Measurements from ENCODE around the gene IL33. TPM values are rescaled to one million over a fixed set of nuclear protein-coding genes. Genes with fewer than 3 reads are reported as not detected.

IL33 gene
- polyA plus RNA-seq, 1 donor from 2014 or later, result not detected

DNA sequence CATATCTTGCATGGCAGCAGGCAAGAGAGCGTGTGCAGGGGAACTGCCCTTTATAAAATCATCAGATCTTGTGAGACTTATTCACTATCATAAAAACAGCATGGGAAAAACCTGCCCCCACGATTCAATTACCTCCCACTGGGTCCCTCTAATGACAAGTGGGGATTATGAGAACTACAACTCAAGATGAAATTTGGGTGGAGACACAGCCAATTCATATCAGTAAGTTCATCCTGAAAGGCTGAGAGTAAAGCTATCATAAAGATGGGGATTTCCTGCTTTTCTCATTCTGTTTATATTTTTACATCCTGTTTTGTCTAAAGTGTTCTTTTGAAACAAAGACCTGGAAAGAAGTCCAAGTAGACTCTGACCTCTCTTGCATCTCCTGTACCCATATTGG, 28.9 kb upstream of the IL33 start:
- Histone ChIP-seq H3K27ac (ENCODE audit: low read length) (no peak overlapping the region), H3K4me2 (ENCODE audit: low read length) (no peak overlapping the region), H3K36me3 (ENCODE audit: insufficient read depth, low read length) (no peaks in the 10 kb centered on the region), H3K79me2 (replicated peaks; ENCODE audit: insufficient read depth, low read length) (no peaks in the 10 kb centered on the region), H2AFZ (ENCODE audit: low read depth, low read length) (no peak overlapping the region), H3K9ac (ENCODE audit: low read length) (no peak overlapping the region), H3K27me3 (ENCODE audit: insufficient read depth, low read depth, low read length) (no peaks in the 10 kb centered on the region), H3K9me2 (ENCODE audit: insufficient read depth, low read length) (no peaks in the 10 kb centered on the region), H4K20me1 (ENCODE audit: insufficient read depth) (no peaks in the 10 kb centered on the region), H3F3A (ENCODE audit: insufficient read depth, low read length, poor library complexity, severe bottlenecking) (no peaks in the 10 kb centered on the region), H3K9me3 (ENCODE audit: low read length) (no peaks in the 10 kb centered on the region), H3K4me3 (ENCODE audit: low read length) (no peak overlapping the region)
- TF ChIP-seq RAD21 (conservative IDR thresholded peaks at IDR 0.05) (no peak), SMC3 (conservative IDR thresholded peaks at IDR 0.05; ENCODE audit: poor library complexity) (no peak), EZH2 (IDR thresholded peaks at IDR 0.05; ENCODE audit: borderline replicate concordance, insufficient read depth, low read length, poor library complexity, severe bottlenecking) (no peak), TAF1 (IDR thresholded peaks at IDR 0.05; ENCODE audit: low read depth) (no peak), POLR2AphosphoS5 (IDR thresholded peaks at IDR 0.05) (no peak), EP300 (conservative IDR thresholded peaks at IDR 0.05; ENCODE audit: poor library complexity, severe bottlenecking) (no peak), MXI1 (conservative IDR thresholded peaks at IDR 0.05; ENCODE audit: poor library complexity, severe bottlenecking) (no peak)
- TF ChIP-seq, protein P1, sequence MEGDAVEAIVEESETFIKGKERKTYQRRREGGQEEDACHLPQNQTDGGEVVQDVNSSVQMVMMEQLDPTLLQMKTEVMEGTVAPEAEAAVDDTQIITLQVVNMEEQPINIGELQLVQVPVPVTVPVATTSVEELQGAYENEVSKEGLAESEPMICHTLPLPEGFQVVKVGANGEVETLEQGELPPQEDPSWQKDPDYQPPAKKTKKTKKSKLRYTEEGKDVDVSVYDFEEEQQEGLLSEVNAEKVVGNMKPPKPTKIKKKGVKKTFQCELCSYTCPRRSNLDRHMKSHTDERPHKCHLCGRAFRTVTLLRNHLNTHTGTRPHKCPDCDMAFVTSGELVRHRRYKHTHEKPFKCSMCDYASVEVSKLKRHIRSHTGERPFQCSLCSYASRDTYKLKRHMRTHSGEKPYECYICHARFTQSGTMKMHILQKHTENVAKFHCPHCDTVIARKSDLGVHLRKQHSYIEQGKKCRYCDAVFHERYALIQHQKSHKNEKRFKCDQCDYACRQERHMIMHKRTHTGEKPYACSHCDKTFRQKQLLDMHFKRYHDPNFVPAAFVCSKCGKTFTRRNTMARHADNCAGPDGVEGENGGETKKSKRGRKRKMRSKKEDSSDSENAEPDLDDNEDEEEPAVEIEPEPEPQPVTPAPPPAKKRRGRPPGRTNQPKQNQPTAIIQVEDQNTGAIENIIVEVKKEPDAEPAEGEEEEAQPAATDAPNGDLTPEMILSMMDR (IDR thresholded peaks at IDR 0.05; ENCODE audit: poor library complexity, severe bottlenecking), result no peak
- TF ChIP-seq, protein P2, sequence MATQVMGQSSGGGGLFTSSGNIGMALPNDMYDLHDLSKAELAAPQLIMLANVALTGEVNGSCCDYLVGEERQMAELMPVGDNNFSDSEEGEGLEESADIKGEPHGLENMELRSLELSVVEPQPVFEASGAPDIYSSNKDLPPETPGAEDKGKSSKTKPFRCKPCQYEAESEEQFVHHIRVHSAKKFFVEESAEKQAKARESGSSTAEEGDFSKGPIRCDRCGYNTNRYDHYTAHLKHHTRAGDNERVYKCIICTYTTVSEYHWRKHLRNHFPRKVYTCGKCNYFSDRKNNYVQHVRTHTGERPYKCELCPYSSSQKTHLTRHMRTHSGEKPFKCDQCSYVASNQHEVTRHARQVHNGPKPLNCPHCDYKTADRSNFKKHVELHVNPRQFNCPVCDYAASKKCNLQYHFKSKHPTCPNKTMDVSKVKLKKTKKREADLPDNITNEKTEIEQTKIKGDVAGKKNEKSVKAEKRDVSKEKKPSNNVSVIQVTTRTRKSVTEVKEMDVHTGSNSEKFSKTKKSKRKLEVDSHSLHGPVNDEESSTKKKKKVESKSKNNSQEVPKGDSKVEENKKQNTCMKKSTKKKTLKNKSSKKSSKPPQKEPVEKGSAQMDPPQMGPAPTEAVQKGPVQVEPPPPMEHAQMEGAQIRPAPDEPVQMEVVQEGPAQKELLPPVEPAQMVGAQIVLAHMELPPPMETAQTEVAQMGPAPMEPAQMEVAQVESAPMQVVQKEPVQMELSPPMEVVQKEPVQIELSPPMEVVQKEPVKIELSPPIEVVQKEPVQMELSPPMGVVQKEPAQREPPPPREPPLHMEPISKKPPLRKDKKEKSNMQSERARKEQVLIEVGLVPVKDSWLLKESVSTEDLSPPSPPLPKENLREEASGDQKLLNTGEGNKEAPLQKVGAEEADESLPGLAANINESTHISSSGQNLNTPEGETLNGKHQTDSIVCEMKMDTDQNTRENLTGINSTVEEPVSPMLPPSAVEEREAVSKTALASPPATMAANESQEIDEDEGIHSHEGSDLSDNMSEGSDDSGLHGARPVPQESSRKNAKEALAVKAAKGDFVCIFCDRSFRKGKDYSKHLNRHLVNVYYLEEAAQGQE (IDR thresholded peaks at IDR 0.05; ENCODE audit: borderline replicate concordance), result no peak

DNA sequence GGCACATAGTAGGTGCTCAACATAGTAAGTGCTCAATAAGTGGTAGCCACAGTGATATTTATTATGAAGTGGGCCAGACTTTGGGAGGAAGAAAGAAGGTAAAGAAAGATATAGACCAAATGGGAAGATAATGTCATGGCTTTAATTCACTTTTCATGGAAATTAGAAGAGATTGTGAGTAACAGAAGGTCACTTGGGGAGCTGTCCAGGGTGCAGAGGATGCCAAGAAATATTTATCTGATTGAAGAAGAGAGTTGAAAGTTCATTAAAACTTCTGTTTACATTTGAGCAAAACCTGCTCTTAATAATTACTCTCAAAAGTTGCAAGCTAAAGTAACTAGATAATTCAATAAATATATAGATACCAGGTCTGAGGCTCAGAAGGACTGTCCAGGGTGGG, 28.3 kb upstream of the IL33 start:
- H3K36me3 ChIP-seq (ENCODE audit: insufficient read depth, low read length), result no peaks in the 10 kb centered on the region
- no peak overlapping the region for H2AFZ ChIP-seq (ENCODE audit: low read depth, low read length)
- no peak overlapping the region for H3K9ac ChIP-seq (ENCODE audit: low read length)
- H3K9me3 ChIP-seq (ENCODE audit: low read length), result no peaks in the 10 kb centered on the region
- TF ChIP-seq TAF1 (IDR thresholded peaks at IDR 0.05; ENCODE audit: low read depth) (no peak), EZH2 (IDR thresholded peaks at IDR 0.05; ENCODE audit: borderline replicate concordance, insufficient read depth, low read length, poor library complexity, severe bottlenecking) (no peak), POLR2AphosphoS5 (IDR thresholded peaks at IDR 0.05) (no peak), SMC3 (conservative IDR thresholded peaks at IDR 0.05; ENCODE audit: poor library complexity) (no peak), EP300 (conservative IDR thresholded peaks at IDR 0.05; ENCODE audit: poor library complexity, severe bottlenecking) (no peak), MXI1 (conservative IDR thresholded peaks at IDR 0.05; ENCODE audit: poor library complexity, severe bottlenecking) (no peak), RAD21 (conservative IDR thresholded peaks at IDR 0.05) (no peak)
- TF ChIP-seq, protein P2 (IDR thresholded peaks at IDR 0.05; ENCODE audit: borderline replicate concordance), result no peak
- TF ChIP-seq, protein P1 (IDR thresholded peaks at IDR 0.05; ENCODE audit: poor library complexity, severe bottlenecking), result no peak
- H3K27me3 ChIP-seq (ENCODE audit: insufficient read depth, low read depth, low read length), result no peaks in the 10 kb centered on the region
- H3K4me2 ChIP-seq (ENCODE audit: low read length), result no peak overlapping the region
- no peaks in the 10 kb centered on the region for H3K9me2 ChIP-seq (ENCODE audit: insufficient read depth, low read length)
- no peaks in the 10 kb centered on the region for H3F3A ChIP-seq (ENCODE audit: insufficient read depth, low read length, poor library complexity, severe bottlenecking)
- no peaks in the 10 kb centered on the region for H3K79me2 ChIP-seq (replicated peaks; ENCODE audit: insufficient read depth, low read length)
- no peak overlapping the region for H3K4me3 ChIP-seq (ENCODE audit: low read length)
- no peaks in the 10 kb centered on the region for H4K20me1 ChIP-seq (ENCODE audit: insufficient read depth)
- H3K27ac ChIP-seq (ENCODE audit: low read length), result no peak overlapping the region
